G401.6 (cell line): ENCODE measurements around the gene SYNRG.

ENCODE experiments used
- FAIRE-seq: peaks from 2 replicates; lab custom pipeline; 2012; peaks lifted over from hg19 to GRCh38; lab: Jason Lieb, UNC

The SYNRG gene

GRCh38 chr17:37475731-37476420 is 133.3 kb downstream of the SYNRG start:
- FAIRE-seq, result no peak

GRCh38 chr17:37470181-37470580 is 139.0 kb downstream of the SYNRG start:
- no peak for FAIRE-seq

GRCh38 chr17:37466471-37466870 is 142.7 kb downstream of the SYNRG start:
- no peak for FAIRE-seq

GRCh38 chr17:37465069-37465616 is 144.1 kb downstream of the SYNRG start:
- FAIRE-seq, result no peak
